Esophagus muscularis mucosa (tissue), 4 donors: ENCODE measurements around the gene DUOXA1. TPM values are rescaled to one million over a fixed set of nuclear protein-coding genes. Genes with fewer than 3 reads are reported as not detected.

Experiments
- DNase-seq: peaks from one replicate; pipeline ENCODE4 v3.0.0-alpha.2; 2017; ENCODE audit errors: extremely low spot score
- H3K27ac ChIP-seq, 4 donors: fragments of 200-600 bp; sonication (generic); replicated peaks in 1 of 4; 1 replicate in 3 of 4; 2 replicates in 1 of 4; pipeline ENCODE4 v1.5.1; 2016 to 2019; ENCODE audit warnings: mild to moderate bottlenecking in 1 of 4
- H3K27me3 ChIP-seq, 4 donors: fragments of 200-600 bp; sonication (generic); one replicate each; pipeline versions ENCODE4 v1.5.1 to v1.6.0; 2016 to 2019
- H3K36me3 ChIP-seq, 4 donors: fragments of 200-600 bp; sonication (generic); one replicate each; pipeline ENCODE4 v1.5.1; 2016 to 2019
- H3K4me1 ChIP-seq, 4 donors: fragments of 200-600 bp; sonication (generic); one replicate each; pipeline ENCODE4 v1.5.1; 2016 to 2019
- H3K4me3 ChIP-seq, 4 donors: fragments of 200-600 bp; sonication (generic); 1 replicate in 2 of 4; 2 replicates in 2 of 4; pipeline ENCODE4 v1.5.1; 2016 to 2019; ENCODE audit warnings: mild to moderate bottlenecking in 4 of 4, moderate library complexity in 1 of 4
- H3K9me3 ChIP-seq, 4 donors: fragments of 200-600 bp; sonication (generic); 1 replicate in 3 of 4; 2 replicates in 1 of 4; pipeline ENCODE4 v1.5.1; 2016 to 2019
- CTCF ChIP-seq, 3 experiments: fragments of 200-600 bp in 2 of 3; fragments of 450-650 bp in 1 of 3; sonication (generic) in 2 of 3; IDR thresholded peaks; one replicate each; pipeline ENCODE4 v1.5.1; 2017 to 2019; ENCODE audit warnings: antibody characterized with exemption in 3 of 3, mild to moderate bottlenecking in 2 of 3, moderate library complexity in 1 of 3
- EP300 ChIP-seq: sonication (generic); formaldehyde crosslinking; IDR thresholded peaks from one replicate; pipeline ENCODE4 v1.6.1; 2017; ENCODE audit warnings: antibody characterized with exemption
- POLR2A ChIP-seq: fragments of 450-650 bp; IDR thresholded peaks from one replicate; pipeline ENCODE4 v1.6.1; 2017; ENCODE audit warnings: antibody characterized with exemption, moderate library complexity, mild to moderate bottlenecking, low read depth
- POLR2AphosphoS5 ChIP-seq, 2 donors: sonication (generic); formaldehyde crosslinking; IDR thresholded peaks; one replicate each; pipeline ENCODE4 v1.6.1; 2017; ENCODE audit warnings: antibody characterized with exemption in 2 of 2
- WGBS: methylation state at CpG from one replicate; pipeline ENCODE4 v1.1.5; 2018; 5-methylcytosine and 5-hydroxymethylcytosine counted together
- intact Hi-C: fragments of 100-400 bp; cut with DNase I; formaldehyde crosslinking; loops from one replicate; pipeline ENCODE4 v1.15.1; 2023
- total RNA-seq, 4 donors: library from RNA; depleted of rRNA; stranded (reverse); fragments of >200 nt; gene quantifications; one replicate each; pipeline versions ENCODE4 v1.1.0 to v1.2.1, GENCODE V29; 2016

The DUOXA1 gene
- total RNA-seq, result under 1 TPM in 2 of 4 donors, not detected in 2; 0.13 to 0.52 TPM

- no peak for DNase-seq
- TF ChIP-seq CTCF (IDR thresholded peaks at IDR 0.05) (no peak), POLR2A (no peak), EP300 (no peak), POLR2AphosphoS5 (IDR thresholded peaks at IDR 0.05) (no peak)
- Histone ChIP-seq H3K27ac (no peak within 1 kb of the TSS), H3K27me3 (peaks cover 0 to 95% (median 33%) of the 10 kb centered on the region in 4 donors), H3K36me3 (no peaks in the 10 kb centered on the region), H3K4me1 (peaks cover 4 to 19% (median 17%) of the 10 kb centered on the region in 4 donors), H3K9me3 (no peaks in the 10 kb centered on the region), H3K4me3 (peak within 1 kb of the TSS; percentile 33 to 51 (median 42))
- intact Hi-C loops, result no loop called here
- 0% methylated on average over 3 of the region's 46 CpGs for WGBS
Observed at GRCh38 chr15:45129651-45130129, at the start of gene DUOXA1, which contains the start of gene DUOX1. Gene DUOXA1 (minus strand): TSS chr15:45129879. CDS start chr15:45123014, 6,865 bp downstream. Gene DUOX1 (plus strand): TSS chr15:45129994. CDS start chr15:45131967, 1,973 bp downstream.

GRCh38 chr15:45177285-45177684, 47.6 kb upstream of the DUOXA1 start:
- Histone ChIP-seq H3K27me3 (no peaks in the 10 kb centered on the region), H3K27ac (no peak overlapping the region), H3K4me1 (peaks cover 0 to 5% (median 0%) of the 10 kb centered on the region in 4 donors), H3K9me3 (no peaks in the 10 kb centered on the region), H3K4me3 (no peak overlapping the region), H3K36me3 (peaks cover 5 to 32% (median 17%) of the 10 kb centered on the region in 4 donors)
- WGBS, result 82% methylated on average over 3 of the region's 3 CpGs
- TF ChIP-seq CTCF (IDR thresholded peaks at IDR 0.05) (no peak), POLR2AphosphoS5 (IDR thresholded peaks at IDR 0.05) (no peak), POLR2A (no peak), EP300 (no peak)
- intact Hi-C loops, result no loop called here
- DNase-seq, result no peak

- WGBS, result 91% methylated on average over 2 of the region's 2 CpGs
- H3K27me3 ChIP-seq, result no peaks in the 10 kb centered on the region
- intact Hi-C loops, result no loop called here
- TF ChIP-seq POLR2A, result no peak
- TF ChIP-seq EP300, result no peak
- no peak for TF ChIP-seq POLR2AphosphoS5 (IDR thresholded peaks at IDR 0.05)
- no peak for TF ChIP-seq CTCF (IDR thresholded peaks at IDR 0.05)
- H3K36me3 ChIP-seq, result peaks cover 5 to 41% (median 19%) of the 10 kb centered on the region in 4 donors
- H3K27ac ChIP-seq, result no peak overlapping the region
- peaks cover 0 to 4% (median 0%) of the 10 kb centered on the region in 4 donors for H3K4me1 ChIP-seq
- no peak for DNase-seq
- no peaks in the 10 kb centered on the region for H3K9me3 ChIP-seq
- H3K4me3 ChIP-seq, result no peak overlapping the region
Observed at GRCh38 chr15:45174577-45174976, 44.9 kb upstream of the DUOXA1 start.

- WGBS, result 82% methylated on average over 4 of the region's 6 CpGs
- Histone ChIP-seq H3K4me3 (no peak overlapping the region), H3K4me1 (peaks cover 0 to 3% (median 0%) of the 10 kb centered on the region in 4 donors), H3K27me3 (no peaks in the 10 kb centered on the region), H3K9me3 (no peaks in the 10 kb centered on the region), H3K27ac (no peak overlapping the region), H3K36me3 (peaks cover 5 to 41% (median 19%) of the 10 kb centered on the region in 4 donors)
- no peak for TF ChIP-seq EP300
- no peak for TF ChIP-seq POLR2A
- intact Hi-C loops, result no loop called here
- no peak for DNase-seq
Observed at GRCh38 chr15:45174069-45174468, 44.4 kb upstream of the DUOXA1 start.

GRCh38 chr15:45171912-45172311, 42.2 kb upstream of the DUOXA1 start:
- H3K4me1 ChIP-seq, result peaks cover 0 to 19% (median 17%) of the 10 kb centered on the region in 4 donors
- no peak overlapping the region for H3K27ac ChIP-seq
- H3K9me3 ChIP-seq, result no peaks in the 10 kb centered on the region
- DNase-seq, result no peak
- WGBS, result 100% methylated on average over 6 of the region's 12 CpGs
- H3K36me3 ChIP-seq, result peaks cover 5 to 38% (median 19%) of the 10 kb centered on the region in 4 donors
- no peak overlapping the region for H3K4me3 ChIP-seq
- intact Hi-C loops, result no loop called here
- no peaks in the 10 kb centered on the region for H3K27me3 ChIP-seq
- TF ChIP-seq POLR2A, result no peak
- TF ChIP-seq CTCF (IDR thresholded peaks at IDR 0.05), result no peak
